HCT116 (cell line): ENCODE measurements around the gene SPON1. TPM values are rescaled to one million over a fixed set of nuclear protein-coding genes. Genes with fewer than 3 reads are reported as not detected.

ENCODE experiments used
- ATAC-seq: fragments of 200-7000 bp; cut with Tn5 transposase; 2 replicates; pipeline ENCODE4 v1.9.1; 2020; ENCODE audit warnings: mild to moderate bottlenecking, moderate library complexity
- BruUV-seq: library from RNA; stranded (reverse); fragments of 400-500 nt; replicated peaks from 2 replicates; lab custom pipeline; 2021; lab: Mats Ljungman, UMichigan
- CTCF ChIA-PET: fragments of 300-600 bp; sonication (Branson Sonifier 250); formaldehyde crosslinking; loops from one replicate; lab custom pipeline; 2021; ENCODE audit warnings: antibody characterized with exemption; lab: Charles Lee
- POLR2A ChIA-PET: fragments of 300-600, 350-600 bp; sonication (Branson Sonifier 250); formaldehyde crosslinking; loops from one replicate; lab custom pipeline; 2021; ENCODE audit warnings: antibody characterized with exemption; lab: Charles Lee
- RAD21 ChIA-PET, 2 experiments: fragments of 300-600 bp; sonication (Branson Sonifier 250); formaldehyde crosslinking; loops; one replicate each; lab custom pipeline; 2023; ENCODE audit warnings: low total read pairs in 2 of 2; ENCODE audit not compliant: uncharacterized antibody in 2 of 2, unreplicated experiment in 2 of 2, low non-redundant PET in 1 of 2; lab: Charles Lee
- DNase-seq: peaks from one replicate; pipeline ENCODE4 v3.0.0-alpha.2; 2010; ENCODE audit warnings: low read depth, low spot score
- H2AFZ ChIP-seq: fragments of 200-600 bp; shearing (Covaris generic), sonication (generic); 2 replicates; pipeline ENCODE4 v1.6.1; 2017; ENCODE audit warnings: low read depth, mixed run types, mixed read lengths, antibody characterized with exemption, low read length; ENCODE audit not compliant: poor library complexity, severe bottlenecking
- H3K27ac ChIP-seq: 2 replicates; pipeline ENCODE4 v1.5.1; 2012; ENCODE audit warnings: low read depth, low read length
- H3K27me3 ChIP-seq: fragments of 200-600 bp; sonication (generic); 2 replicates; pipeline ENCODE4 v1.6.1; 2016; ENCODE audit warnings: mixed run types, low read length, mixed read lengths; ENCODE audit not compliant: insufficient read depth
- H3K36me3 ChIP-seq, 2 experiments: fragments of 200-500 bp in 1 of 2; fragments of 200-600 bp in 1 of 2; sonication (Bioruptor generic) in 1 of 2; sonication (generic) in 1 of 2; 2 replicates each; pipeline versions ENCODE4 v1.5.1 to v1.6.1; 2014 to 2016; ENCODE audit warnings: low read length in 2 of 2, inconsistent platforms in 1 of 2, mixed read lengths in 1 of 2, mixed run types in 1 of 2; ENCODE audit not compliant: insufficient read depth in 2 of 2, control insufficient read depth in 1 of 2
- H3K4me1 ChIP-seq, 2 experiments: fragments of 200-600 bp in 1 of 2; sonication (generic) in 1 of 2; 2 replicates each; pipeline versions ENCODE4 v1.5.1 to v1.6.1; 2012 to 2017; ENCODE audit warnings: low read length in 2 of 2, inconsistent platforms in 1 of 2, mild to moderate bottlenecking in 1 of 2, mixed read lengths in 1 of 2, mixed run types in 1 of 2, moderate library complexity in 1 of 2; ENCODE audit not compliant: insufficient read depth in 2 of 2, control insufficient read depth in 1 of 2
- H3K4me2 ChIP-seq: fragments of 200-600 bp; sonication (generic); 2 replicates; pipeline ENCODE4 v1.6.1; 2017; ENCODE audit warnings: mixed run types, low read length, mixed read lengths
- H3K4me3 ChIP-seq, 2 experiments: fragments of 200-600 bp in 1 of 2; sonication (generic) in 1 of 2; replicated peaks in 1 of 2; 2 replicates each; pipeline ENCODE4 v1.5.1; 2011 to 2016; ENCODE audit warnings: low read length in 2 of 2, control low read depth in 1 of 2, low read depth in 1 of 2, mild to moderate bottlenecking in 1 of 2, mixed read lengths in 1 of 2, mixed run types in 1 of 2
- H3K79me2 ChIP-seq: fragments of 200-600 bp; sonication (generic); 2 replicates; pipeline ENCODE4 v1.6.1; 2017; ENCODE audit warnings: mild to moderate bottlenecking, mixed run types, low read length, moderate library complexity, mixed read lengths; ENCODE audit not compliant: insufficient read depth
- H3K9ac ChIP-seq: fragments of 200-600 bp; sonication (generic); 2 replicates; pipeline ENCODE4 v1.6.1; 2016; ENCODE audit warnings: low read length, mixed read lengths
- H3K9me2 ChIP-seq: fragments of 200-600 bp; sonication (generic), shearing (Covaris generic); 2 replicates; pipeline ENCODE4 v1.6.1; 2017; ENCODE audit warnings: mixed run types, mild to moderate bottlenecking, moderate library complexity; ENCODE audit not compliant: insufficient read depth
- H3K9me3 ChIP-seq, 2 experiments: fragments of 200-500 bp in 1 of 2; fragments of 200-600 bp in 1 of 2; sonication (Bioruptor generic) in 1 of 2; sonication (generic) in 1 of 2; 2 replicates each; pipeline ENCODE4 v1.6.1; 2014 to 2017; ENCODE audit warnings: low read length in 2 of 2, mixed read lengths in 2 of 2, inconsistent platforms in 1 of 2, low read depth in 1 of 2, mild to moderate bottlenecking in 1 of 2, mixed run types in 1 of 2, moderate library complexity in 1 of 2; ENCODE audit not compliant: control insufficient read depth in 1 of 2, insufficient read depth in 1 of 2
- H4K20me1 ChIP-seq: fragments of 200-600 bp; sonication (generic), shearing (Covaris generic); 2 replicates; pipeline ENCODE4 v1.6.1; 2017; ENCODE audit warnings: mixed run types, mild to moderate bottlenecking, moderate library complexity; ENCODE audit not compliant: insufficient read depth
- ATF3 ChIP-seq: IDR thresholded peaks from 2 replicates; pipeline ENCODE4 v1.6.1; 2012
- CEBPB ChIP-seq: IDR thresholded peaks from 2 replicates; pipeline ENCODE4 v1.6.1; 2012; ENCODE audit warnings: low read depth
- CTCF ChIP-seq, 3 experiments: fragments of 200-600 bp in 1 of 3; sonication (generic) in 1 of 3; IDR thresholded peaks in 2 of 3; conservative IDR thresholded peaks in 1 of 3; 2 replicates each; pipeline ENCODE4 v1.5.1; 2012 to 2017; ENCODE audit warnings: low read depth in 2 of 3, low read length in 2 of 3, antibody characterized with exemption in 1 of 3, borderline replicate concordance in 1 of 3, control low read depth in 1 of 3, mild to moderate bottlenecking in 1 of 3, mixed read lengths in 1 of 3, mixed run types in 1 of 3, moderate library complexity in 1 of 3; ENCODE audit not compliant: insufficient read depth in 1 of 3
- EGR1 ChIP-seq: IDR thresholded peaks from 2 replicates; pipeline ENCODE4 v1.6.1; 2012; ENCODE audit warnings: low read depth
- ELF1 ChIP-seq: IDR thresholded peaks from 2 replicates; pipeline ENCODE4 v1.6.1; 2012; ENCODE audit warnings: low read depth, borderline replicate concordance
- EZH2 ChIP-seq: fragments of 200-600 bp; sonication (generic); IDR thresholded peaks from 2 replicates; pipeline ENCODE4 v1.6.1; 2017; ENCODE audit warnings: antibody characterized with exemption, mixed run types
- FOSL1 ChIP-seq: IDR thresholded peaks from 2 replicates; pipeline ENCODE4 v1.6.1; 2012; ENCODE audit warnings: low read depth
- POLR2AphosphoS5 ChIP-seq: IDR thresholded peaks from 2 replicates; pipeline ENCODE4 v1.6.1; 2011; ENCODE audit warnings: mild to moderate bottlenecking, low read depth, low read length, moderate library complexity
- SIN3A ChIP-seq: IDR thresholded peaks from 2 replicates; pipeline ENCODE4 v1.6.1; 2012; ENCODE audit warnings: low read depth
- SP1 ChIP-seq: IDR thresholded peaks from 2 replicates; pipeline ENCODE4 v1.6.1; 2012; ENCODE audit warnings: low read depth
- SRF ChIP-seq: IDR thresholded peaks from 2 replicates; pipeline ENCODE4 v1.6.1; 2012; ENCODE audit warnings: low read depth
- YY1 ChIP-seq: IDR thresholded peaks from 2 replicates; pipeline ENCODE4 v1.6.1; 2011; ENCODE audit warnings: low read length, low read depth, moderate library complexity, mild to moderate bottlenecking; ENCODE audit not compliant: insufficient replicate concordance; ENCODE audit errors: extremely low read depth
- ZFX ChIP-seq: fragments of 450-650 bp; IDR thresholded peaks from 2 replicates; pipeline ENCODE4 v1.6.1; 2017
- ZNF274 ChIP-seq: fragments of 200-500 bp; sonication (Bioruptor generic); IDR thresholded peaks from 2 replicates; pipeline ENCODE4 v1.6.1; 2014; ENCODE audit warnings: mild to moderate bottlenecking, low read depth, low read length, inconsistent platforms
- intact Hi-C: fragments of 100-400 bp; cut with micrococcal nuclease; formaldehyde crosslinking; loops from 2 replicates; pipeline ENCODE4 v1.10.0; 2022
- total RNA-seq: library from RNA; stranded (reverse); gene quantifications from one replicate; pipeline ENCODE4 v1.2.1, GENCODE V29; 2021; ENCODE audit not compliant: unreplicated experiment
- TF ChIP-seq, protein P1 (sequence below): IDR thresholded peaks from 2 replicates; pipeline ENCODE4 v1.6.1; 2012
- TF ChIP-seq, protein P2 (sequence below): IDR thresholded peaks from 2 replicates; pipeline ENCODE4 v1.6.1; 2012; ENCODE audit warnings: low read depth
- TF ChIP-seq, protein P3 (sequence below): IDR thresholded peaks from 2 replicates; pipeline ENCODE4 v1.6.1; 2011; ENCODE audit warnings: mild to moderate bottlenecking, low read length, moderate library complexity; ENCODE audit not compliant: insufficient replicate concordance; ENCODE audit errors: extremely low read depth

Gene SPON1
- total RNA-seq, 1 experiment from 2014 or later = 0.17 TPM

- H3K4me3 ChIP-seq = peak overlapping the region in 1 of 2 experiments; percentile 27; a peak in 1 of 4 replicates
- no peak for TF ChIP-seq CTCF (IDR thresholded peaks at IDR 0.05 in 2 of 3, conservative IDR thresholded peaks at IDR 0.05 in 1 of 3; ENCODE audit: borderline replicate concordance in 1 of 3, insufficient read depth in 1 of 3, low read depth in 2 of 3, low read length in 2 of 3)
- TF ChIP-seq, protein P1, sequence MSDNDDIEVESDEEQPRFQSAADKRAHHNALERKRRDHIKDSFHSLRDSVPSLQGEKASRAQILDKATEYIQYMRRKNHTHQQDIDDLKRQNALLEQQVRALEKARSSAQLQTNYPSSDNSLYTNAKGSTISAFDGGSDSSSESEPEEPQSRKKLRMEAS = no peak; the same call in 1 of the 2 replicates
- peak; percentile 71 for TF ChIP-seq FOSL1
- TF ChIP-seq, protein P2, sequence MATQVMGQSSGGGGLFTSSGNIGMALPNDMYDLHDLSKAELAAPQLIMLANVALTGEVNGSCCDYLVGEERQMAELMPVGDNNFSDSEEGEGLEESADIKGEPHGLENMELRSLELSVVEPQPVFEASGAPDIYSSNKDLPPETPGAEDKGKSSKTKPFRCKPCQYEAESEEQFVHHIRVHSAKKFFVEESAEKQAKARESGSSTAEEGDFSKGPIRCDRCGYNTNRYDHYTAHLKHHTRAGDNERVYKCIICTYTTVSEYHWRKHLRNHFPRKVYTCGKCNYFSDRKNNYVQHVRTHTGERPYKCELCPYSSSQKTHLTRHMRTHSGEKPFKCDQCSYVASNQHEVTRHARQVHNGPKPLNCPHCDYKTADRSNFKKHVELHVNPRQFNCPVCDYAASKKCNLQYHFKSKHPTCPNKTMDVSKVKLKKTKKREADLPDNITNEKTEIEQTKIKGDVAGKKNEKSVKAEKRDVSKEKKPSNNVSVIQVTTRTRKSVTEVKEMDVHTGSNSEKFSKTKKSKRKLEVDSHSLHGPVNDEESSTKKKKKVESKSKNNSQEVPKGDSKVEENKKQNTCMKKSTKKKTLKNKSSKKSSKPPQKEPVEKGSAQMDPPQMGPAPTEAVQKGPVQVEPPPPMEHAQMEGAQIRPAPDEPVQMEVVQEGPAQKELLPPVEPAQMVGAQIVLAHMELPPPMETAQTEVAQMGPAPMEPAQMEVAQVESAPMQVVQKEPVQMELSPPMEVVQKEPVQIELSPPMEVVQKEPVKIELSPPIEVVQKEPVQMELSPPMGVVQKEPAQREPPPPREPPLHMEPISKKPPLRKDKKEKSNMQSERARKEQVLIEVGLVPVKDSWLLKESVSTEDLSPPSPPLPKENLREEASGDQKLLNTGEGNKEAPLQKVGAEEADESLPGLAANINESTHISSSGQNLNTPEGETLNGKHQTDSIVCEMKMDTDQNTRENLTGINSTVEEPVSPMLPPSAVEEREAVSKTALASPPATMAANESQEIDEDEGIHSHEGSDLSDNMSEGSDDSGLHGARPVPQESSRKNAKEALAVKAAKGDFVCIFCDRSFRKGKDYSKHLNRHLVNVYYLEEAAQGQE = no peak
- no peak for TF ChIP-seq EZH2
- TF ChIP-seq YY1 = no peak
- TF ChIP-seq ZFX = no peak
- TF ChIP-seq ATF3 = no peak
- TF ChIP-seq SIN3A = no peak; the same call in 1 of the 2 replicates
- TF ChIP-seq ZNF274 = no peak
- TF ChIP-seq CEBPB = peak; percentile 54
- TF ChIP-seq ELF1 = no peak
- TF ChIP-seq, protein P3, sequence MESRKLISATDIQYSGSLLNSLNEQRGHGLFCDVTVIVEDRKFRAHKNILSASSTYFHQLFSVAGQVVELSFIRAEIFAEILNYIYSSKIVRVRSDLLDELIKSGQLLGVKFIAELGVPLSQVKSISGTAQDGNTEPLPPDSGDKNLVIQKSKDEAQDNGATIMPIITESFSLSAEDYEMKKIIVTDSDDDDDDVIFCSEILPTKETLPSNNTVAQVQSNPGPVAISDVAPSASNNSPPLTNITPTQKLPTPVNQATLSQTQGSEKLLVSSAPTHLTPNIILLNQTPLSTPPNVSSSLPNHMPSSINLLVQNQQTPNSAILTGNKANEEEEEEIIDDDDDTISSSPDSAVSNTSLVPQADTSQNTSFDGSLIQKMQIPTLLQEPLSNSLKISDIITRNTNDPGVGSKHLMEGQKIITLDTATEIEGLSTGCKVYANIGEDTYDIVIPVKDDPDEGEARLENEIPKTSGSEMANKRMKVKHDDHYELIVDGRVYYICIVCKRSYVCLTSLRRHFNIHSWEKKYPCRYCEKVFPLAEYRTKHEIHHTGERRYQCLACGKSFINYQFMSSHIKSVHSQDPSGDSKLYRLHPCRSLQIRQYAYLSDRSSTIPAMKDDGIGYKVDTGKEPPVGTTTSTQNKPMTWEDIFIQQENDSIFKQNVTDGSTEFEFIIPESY = no peak
- TF ChIP-seq SRF = no peak
- peak; percentile 76 for TF ChIP-seq SP1
- TF ChIP-seq POLR2AphosphoS5 = 0 out of 2 replicates have a peak, but pooled peaks have one; percentile 8
- no peak for TF ChIP-seq EGR1
Measured at GRCh38 chr11:13923716-13924650, 38.5 kb upstream of the SPON1 start.

More at GRCh38 chr11:13923716-13924650, 38.5 kb upstream of the SPON1 start:
- ATAC-seq (peak; percentile 82), DNase-seq (peak; percentile 66)
- Histone ChIP-seq H3K9ac (no peak overlapping the region), H3K4me1 (peaks cover 14 to 36% of the 10 kb centered on the region in 2 experiments), H4K20me1 (no peaks in the 10 kb centered on the region), H3K27me3 (no peaks in the 10 kb centered on the region), H3K9me2 (no peaks in the 10 kb centered on the region), H3K9me3 (no peaks in the 10 kb centered on the region), H2AFZ (peak overlapping the region; percentile 87), H3K4me2 (peak overlapping the region; percentile 70), H3K36me3 (no peaks in the 10 kb centered on the region), H3K27ac (no peak overlapping the region), H3K79me2 (no peaks in the 10 kb centered on the region)
- intact Hi-C loops = loop anchor here (5.0 kb wide), 1 partner anchor 52 kb away; no protein-coding TSS in a partner anchor
- RAD21 ChIA-PET = no interaction called here
- CTCF ChIA-PET = interaction anchor here (0.9 kb wide), 1 partner anchor 16 kb away, joined by 3 read pairs; no protein-coding TSS in a partner anchor
- POLR2A ChIA-PET = no interaction called here
- BruUV-seq = no TSS peak
